IMR-90 (cell line): ENCODE results near the gene AGAP1. TPM values are rescaled to one million over a fixed set of nuclear protein-coding genes. Genes with fewer than 3 reads are reported as not detected.

ENCODE experiments used
- ATAC-seq: fragments of 200-7000 bp; cut with Tn5 transposase; 2 replicates; pipeline ENCODE4 v1.9.1; 2020; ENCODE audit warnings: low read depth, mild to moderate bottlenecking, moderate library complexity
- BruUV-seq: library from RNA; stranded (reverse); fragments of 400-500 nt; replicated peaks from 2 replicates; lab custom pipeline; 2021; lab: Mats Ljungman, UMichigan
- CTCF ChIA-PET: fragments of 300-600 bp; formaldehyde crosslinking; extraction: SDS; loops from one replicate; lab custom pipeline; 2021; ENCODE audit warnings: antibody characterized with exemption; lab: Yijun Ruan, JAX
- POLR2A ChIA-PET: fragments of 300-600 bp; sonication (Branson Sonifier 250); formaldehyde crosslinking; loops from one replicate; lab custom pipeline; 2022; ENCODE audit warnings: antibody characterized with exemption; ENCODE audit not compliant: unreplicated experiment; lab: Charles Lee
- DNase-seq: peaks from one replicate; pipeline ENCODE4 v3.0.0; 2013
- H2AFZ ChIP-seq: replicated peaks from 2 replicates; pipeline ENCODE3; 2013; ENCODE audit warnings: low read length, mild to moderate bottlenecking; ENCODE audit not compliant: poor library complexity
- H2AK5ac ChIP-seq: 2 replicates; pipeline ENCODE4 v1.6.1; 2013; ENCODE audit warnings: low read depth, low read length, inconsistent platforms
- H2AK9ac ChIP-seq: replicated peaks from 2 replicates; pipeline ENCODE3; 2013; ENCODE audit warnings: mild to moderate bottlenecking, low read depth, low read length, moderate library complexity; ENCODE audit not compliant: poor library complexity
- H2BK120ac ChIP-seq: 2 replicates; pipeline ENCODE4 v1.6.1; 2013; ENCODE audit warnings: low read depth, low read length, inconsistent platforms
- H2BK15ac ChIP-seq: 3 replicates; pipeline ENCODE4 v1.6.1; 2013; ENCODE audit warnings: low read depth, low read length, inconsistent platforms
- H2BK20ac ChIP-seq: 2 replicates; pipeline ENCODE4 v1.6.1; 2013; ENCODE audit warnings: low read depth, mild to moderate bottlenecking, inconsistent platforms, low read length, moderate library complexity
- H2BK5ac ChIP-seq: 2 replicates; pipeline ENCODE4 v1.6.1; 2013; ENCODE audit warnings: mild to moderate bottlenecking, low read depth, low read length, inconsistent platforms; ENCODE audit not compliant: poor library complexity, severe bottlenecking
- H3K14ac ChIP-seq: replicated peaks from 2 replicates; pipeline ENCODE4 v1.6.1; 2013; ENCODE audit warnings: low read depth, low read length, inconsistent platforms
- H3K18ac ChIP-seq: 2 replicates; pipeline ENCODE4 v1.6.1; 2013; ENCODE audit warnings: low read depth, low read length, control low read depth
- H3K23ac ChIP-seq: 2 replicates; pipeline ENCODE4 v1.6.1; 2013; ENCODE audit warnings: low read depth, low read length, inconsistent platforms
- H3K27ac ChIP-seq: 2 replicates; pipeline ENCODE4 v1.5.1; 2013; ENCODE audit warnings: mild to moderate bottlenecking, control low read depth, low read length; ENCODE audit not compliant: insufficient read depth
- H3K27me3 ChIP-seq: 2 replicates; pipeline ENCODE4 v1.6.1; 2013; ENCODE audit warnings: low read length; ENCODE audit not compliant: control insufficient read depth, insufficient read depth
- H3K36me3 ChIP-seq: 2 replicates; pipeline ENCODE4 v1.6.1; 2013; ENCODE audit warnings: low read length, mixed read lengths; ENCODE audit not compliant: control insufficient read depth, insufficient read depth
- H3K4ac ChIP-seq: 2 replicates; pipeline ENCODE4 v1.6.1; 2013; ENCODE audit warnings: low read depth, low read length, inconsistent platforms
- H3K4me1 ChIP-seq: 2 replicates; pipeline ENCODE4 v1.6.1; 2013; ENCODE audit warnings: low read length, mixed read lengths; ENCODE audit not compliant: control insufficient read depth, insufficient read depth
- H3K4me2 ChIP-seq: 2 replicates; pipeline ENCODE4 v1.6.1; 2013; ENCODE audit warnings: low read depth, mild to moderate bottlenecking, control low read depth, low read length, moderate library complexity
- H3K4me3 ChIP-seq: 2 replicates; pipeline ENCODE4 v1.5.1; 2013; ENCODE audit warnings: low read depth, mild to moderate bottlenecking, control low read depth, low read length, moderate library complexity; ENCODE audit not compliant: insufficient read depth
- H3K56ac ChIP-seq: 2 replicates; pipeline ENCODE4 v1.6.1; 2013; ENCODE audit warnings: low read length, inconsistent platforms; ENCODE audit not compliant: insufficient read depth; ENCODE audit errors: extremely low read depth
- H3K79me1 ChIP-seq, 2 experiments: 2 replicates each; pipeline ENCODE4 v1.6.1; 2013; ENCODE audit warnings: low read length in 2 of 2, inconsistent platforms in 1 of 2, low read depth in 1 of 2
- H3K9ac ChIP-seq: 2 replicates; pipeline ENCODE4 v1.6.1; 2013; ENCODE audit warnings: low read depth, low read length, control low read depth
- H3K9me1 ChIP-seq: 2 replicates; pipeline ENCODE4 v1.6.1; 2013; ENCODE audit warnings: low read length, inconsistent platforms; ENCODE audit not compliant: insufficient read depth
- H3K9me3 ChIP-seq: 2 replicates; pipeline ENCODE4 v1.6.1; 2013; ENCODE audit warnings: low read length; ENCODE audit not compliant: control insufficient read depth, insufficient read depth
- H4K20me1 ChIP-seq: 2 replicates; pipeline ENCODE4 v1.6.1; 2013; ENCODE audit warnings: low read length, inconsistent platforms; ENCODE audit not compliant: insufficient read depth
- H4K5ac ChIP-seq: 2 replicates; pipeline ENCODE4 v1.6.1; 2013; ENCODE audit warnings: mild to moderate bottlenecking, low read depth, low read length, control low read depth
- H4K8ac ChIP-seq, 2 experiments: 2 replicates each; pipeline ENCODE4 v1.6.1; 2013; ENCODE audit warnings: low read depth in 2 of 2, low read length in 2 of 2, control low read depth in 1 of 2, inconsistent platforms in 1 of 2
- H4K91ac ChIP-seq: 2 replicates; pipeline ENCODE4 v1.6.1; 2013; ENCODE audit warnings: low read depth, low read length, inconsistent platforms; ENCODE audit not compliant: insufficient read depth
- BHLHE40 ChIP-seq: fragments of 150-350 bp; IDR thresholded peaks from 2 replicates; pipeline ENCODE4 v1.6.1; 2016; ENCODE audit warnings: mild to moderate bottlenecking, low read depth, low read length
- MAFK ChIP-seq: IDR thresholded peaks from 2 replicates; pipeline ENCODE4 v1.6.1; 2012; ENCODE audit warnings: low read depth, low read length, improper control_type of control experiment
- MAZ ChIP-seq: IDR thresholded peaks from 2 replicates; pipeline ENCODE4 v1.6.1; 2012; ENCODE audit warnings: low read depth, mild to moderate bottlenecking, low read length, improper control_type of control experiment, moderate library complexity, borderline replicate concordance
- NFE2L2 ChIP-seq: fragments of 150-350 bp; IDR thresholded peaks from 2 replicates; pipeline ENCODE4 v1.6.1; 2016; ENCODE audit warnings: low read depth, mild to moderate bottlenecking, low read length
- RAD21 ChIP-seq: IDR thresholded peaks from 2 replicates; pipeline ENCODE4 v1.6.1; 2012; ENCODE audit warnings: low read length, improper control_type of control experiment
- RFX5 ChIP-seq: IDR thresholded peaks from 2 replicates; pipeline ENCODE4 v1.8.0; 2012; ENCODE audit warnings: low read depth, mild to moderate bottlenecking, low read length, moderate library complexity
- WGBS, 2 experiments: methylation state at CpG; one replicate each; pipeline versions ENCODE4 v1.1.5 to v1.1.7; 2013; ENCODE audit warnings: missing lambda C conversion rate in 2 of 2; ENCODE audit not compliant: insufficient read length in 1 of 2; ENCODE audit errors: extremely low coverage in 2 of 2; 5-methylcytosine and 5-hydroxymethylcytosine counted together
- dilution Hi-C: fragments of 300-500 bp; cut with HindIII; formaldehyde crosslinking; loops from one replicate; pipeline ENCODE4 v1.14.3; 2018; ENCODE audit warnings: low sequenced_read_pairs; ENCODE audit not compliant: unreplicated experiment
- in situ Hi-C: fragments of 300-500 bp; cut with MboI; formaldehyde crosslinking; loops from 3 replicates; pipeline ENCODE4 v1.14.3; 2019; ENCODE audit warnings: low sequenced_read_pairs, inconsistent platforms, mixed read lengths
- intact Hi-C: fragments of 100-400 bp; cut with micrococcal nuclease; formaldehyde crosslinking; loops from 2 replicates; pipeline ENCODE4 v1.10.0; 2022
- polyA plus RNA-seq, 3 experiments: library from polyadenylated mRNA; depleted of rRNA; stranded (reverse); fragments of >200 nt; gene quantifications; 2 replicates each; pipeline ENCODE4 v1.2.3, GENCODE V29; 2012; ENCODE audit warnings: low replicate concordance in 1 of 3
- total RNA-seq: library from RNA; depleted of rRNA; stranded (reverse); fragments of >200 nt; gene quantifications from 2 replicates; pipeline ENCODE4 v1.2.3, GENCODE V29; 2012
- TF ChIP-seq, protein P1 (sequence below): fragments of 150-350 bp; IDR thresholded peaks from 2 replicates; pipeline ENCODE4 v1.6.1; 2016; ENCODE audit warnings: low read depth, mild to moderate bottlenecking, low read length, moderate library complexity, borderline replicate concordance
- TF ChIP-seq, protein P2 (sequence below): conservative IDR thresholded peaks from 2 replicates; pipeline ENCODE4 v1.5.1; 2012; ENCODE audit warnings: mild to moderate bottlenecking, low read depth, low read length, improper control_type of control experiment

Gene AGAP1
- total and polyA plus RNA-seq, 2 of the 4 experiments (the other 2 are of a cell fraction): 15.1 to 16.4 TPM

DNA sequence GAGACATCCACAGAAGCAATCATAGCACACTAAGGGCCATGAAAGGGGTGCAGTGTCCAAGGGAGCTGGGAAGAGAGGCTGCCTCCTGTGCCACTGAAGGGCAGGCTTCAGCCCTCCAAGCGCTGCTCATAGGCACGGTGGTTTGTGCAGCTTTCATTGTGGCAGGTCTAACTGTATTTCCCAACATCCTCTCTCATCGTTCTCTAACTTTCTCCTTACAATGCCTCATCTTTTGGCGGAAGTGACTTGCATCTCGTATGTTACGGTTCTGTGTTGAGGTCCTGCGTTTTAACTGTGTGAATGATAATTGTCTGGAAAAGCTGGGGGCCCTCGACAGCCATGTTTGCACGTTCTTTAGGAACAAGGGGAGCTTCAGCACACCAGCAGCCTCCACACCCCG lies 460.4 kb downstream of the AGAP1 start:
- dilution Hi-C loops: no loop called here
- Histone ChIP-seq H4K91ac (no peak overlapping the region), H2BK15ac (no peak overlapping the region), H3K14ac (no peak overlapping the region), H3K79me1 (0 out of 4 replicates have a peak, but pooled peaks cover 0 to 3% of the 10 kb centered on the region in 2 experiments), H3K56ac (no peak overlapping the region), H3K36me3 (no peaks in the 10 kb centered on the region; the same call in 1 of the 2 replicates), H2BK5ac (no peak overlapping the region), H3K9me1 (no peaks in the 10 kb centered on the region; the same call in 1 of the 2 replicates), H2BK120ac (no peak overlapping the region), H3K4me1 (no peaks in the 10 kb centered on the region), H3K27ac (no peak overlapping the region), H2AK5ac (no peak overlapping the region), H3K27me3 (no peaks in the 10 kb centered on the region), H4K8ac (no peak overlapping the region), H3K9ac (no peak overlapping the region), H3K18ac (no peak overlapping the region), H3K4ac (no peak overlapping the region), H3K23ac (no peak overlapping the region), H2BK20ac (no peak overlapping the region), H4K5ac (no peak overlapping the region), H3K4me2 (no peak overlapping the region), H3K9me3 (no peaks in the 10 kb centered on the region), H2AFZ (no peak overlapping the region), H2AK9ac (no peak overlapping the region), H4K20me1 (no peaks in the 10 kb centered on the region), H3K4me3 (no peak overlapping the region)
- CTCF ChIA-PET: no interaction called here
- POLR2A ChIA-PET: no interaction called here
- DNase-seq: no peak
- in situ Hi-C loops: no loop called here
- WGBS, 2 experiments: 100% methylated on average over 2 of the region's 10 CpGs; no CpG with 5 or more reads in 1 of the 2 experiments
- ATAC-seq: no peak
- BruUV-seq: no TSS peak
- TF ChIP-seq, protein P1, sequence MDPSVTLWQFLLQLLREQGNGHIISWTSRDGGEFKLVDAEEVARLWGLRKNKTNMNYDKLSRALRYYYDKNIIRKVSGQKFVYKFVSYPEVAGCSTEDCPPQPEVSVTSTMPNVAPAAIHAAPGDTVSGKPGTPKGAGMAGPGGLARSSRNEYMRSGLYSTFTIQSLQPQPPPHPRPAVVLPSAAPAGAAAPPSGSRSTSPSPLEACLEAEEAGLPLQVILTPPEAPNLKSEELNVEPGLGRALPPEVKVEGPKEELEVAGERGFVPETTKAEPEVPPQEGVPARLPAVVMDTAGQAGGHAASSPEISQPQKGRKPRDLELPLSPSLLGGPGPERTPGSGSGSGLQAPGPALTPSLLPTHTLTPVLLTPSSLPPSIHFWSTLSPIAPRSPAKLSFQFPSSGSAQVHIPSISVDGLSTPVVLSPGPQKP: no peak
- no peak for TF ChIP-seq MAFK
- TF ChIP-seq, protein P2, sequence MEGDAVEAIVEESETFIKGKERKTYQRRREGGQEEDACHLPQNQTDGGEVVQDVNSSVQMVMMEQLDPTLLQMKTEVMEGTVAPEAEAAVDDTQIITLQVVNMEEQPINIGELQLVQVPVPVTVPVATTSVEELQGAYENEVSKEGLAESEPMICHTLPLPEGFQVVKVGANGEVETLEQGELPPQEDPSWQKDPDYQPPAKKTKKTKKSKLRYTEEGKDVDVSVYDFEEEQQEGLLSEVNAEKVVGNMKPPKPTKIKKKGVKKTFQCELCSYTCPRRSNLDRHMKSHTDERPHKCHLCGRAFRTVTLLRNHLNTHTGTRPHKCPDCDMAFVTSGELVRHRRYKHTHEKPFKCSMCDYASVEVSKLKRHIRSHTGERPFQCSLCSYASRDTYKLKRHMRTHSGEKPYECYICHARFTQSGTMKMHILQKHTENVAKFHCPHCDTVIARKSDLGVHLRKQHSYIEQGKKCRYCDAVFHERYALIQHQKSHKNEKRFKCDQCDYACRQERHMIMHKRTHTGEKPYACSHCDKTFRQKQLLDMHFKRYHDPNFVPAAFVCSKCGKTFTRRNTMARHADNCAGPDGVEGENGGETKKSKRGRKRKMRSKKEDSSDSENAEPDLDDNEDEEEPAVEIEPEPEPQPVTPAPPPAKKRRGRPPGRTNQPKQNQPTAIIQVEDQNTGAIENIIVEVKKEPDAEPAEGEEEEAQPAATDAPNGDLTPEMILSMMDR: no peak
- TF ChIP-seq MAZ: no peak
- no peak for TF ChIP-seq RFX5
- TF ChIP-seq BHLHE40: no peak
- no peak for TF ChIP-seq NFE2L2
- TF ChIP-seq RAD21: no peak
- intact Hi-C loops: no loop called here
